AG04450 (cell line): Measurements from ENCODE around the gene SLC43A2. TPM values are rescaled to one million over a fixed set of nuclear protein-coding genes. Genes with fewer than 3 reads are reported as not detected.
"Not testable (repeated sequence)": the region's sequence is repeated elsewhere in the genome, so short reads cannot be mapped to it uniquely, and the experiment has no call there.

Experiments
- CTCF ChIA-PET: fragments of 300-600, 350-600 bp; formaldehyde crosslinking; extraction: SDS; loops from one replicate; lab custom pipeline; 2022; ENCODE audit warnings: antibody characterized with exemption, inconsistent platforms; lab: Charles Lee
- POLR2A ChIA-PET: fragments of 350-600 bp; formaldehyde crosslinking; extraction: SDS; loops from one replicate; lab custom pipeline; 2021; ENCODE audit warnings: antibody characterized with exemption, inconsistent platforms; lab: Yijun Ruan, JAX
- DNase-seq: peaks from one replicate; pipeline ENCODE4 v3.0.0-alpha.2; 2011; ENCODE audit warnings: low read depth, low spot score
- H3K27ac ChIP-seq: one replicate; pipeline ENCODE4 v1.5.1; 2012; ENCODE audit warnings: low read depth, low read length, control low read depth
- H3K27me3 ChIP-seq: one replicate; pipeline ENCODE4 v1.6.0; 2012; ENCODE audit warnings: low read length; ENCODE audit not compliant: control insufficient read depth, insufficient read depth
- H3K4me3 ChIP-seq: 2 replicates; pipeline ENCODE4 v1.5.1; 2011; ENCODE audit warnings: mild to moderate bottlenecking, low read depth, low read length, control low read depth
- H3K9me3 ChIP-seq: 2 replicates; pipeline ENCODE4 v1.5.1; 2012; ENCODE audit warnings: low read length; ENCODE audit not compliant: control insufficient read depth, insufficient read depth
- polyA minus RNA-seq: library from RNA; depleted of rRNA, polyadenylated mRNA; stranded (reverse); fragments of >200 nt; gene quantifications from 2 replicates; pipeline ENCODE4 v1.2.3, GENCODE V29; 2011; rRNA and poly(A)+ RNA removed
- polyA plus RNA-seq: library from polyadenylated mRNA; depleted of rRNA; stranded (reverse); fragments of >200 nt; gene quantifications from 2 replicates; pipeline ENCODE4 v1.2.3, GENCODE V29; 2011; rRNA removed
- TF ChIP-seq, protein P1 (sequence below): IDR thresholded peaks from 2 replicates; pipeline ENCODE4 v1.5.1; 2011; ENCODE audit warnings: low read depth, low read length, control low read depth, inconsistent platforms

Gene SLC43A2
- polyA plus RNA-seq, result 5.3 and 6.8 TPM in 2 replicates
- polyA minus RNA-seq, result 10.6 and 14.3 TPM in 2 replicates

- CTCF ChIA-PET, result interaction anchor here (3.4 kb wide), 1 partner anchor 54 kb away, joined by 43 read pairs; no protein-coding TSS in a partner anchor
- POLR2A ChIA-PET, result interaction anchor here (0.6 to 1.7 kb wide), 6 partner anchors 13 to 88 kb away, joined by 3 to 8 read pairs (median 3); no protein-coding TSS in a partner anchor
- no peak for DNase-seq
- peaks cover 7% of the 10 kb centered on the region for H3K27me3 ChIP-seq
- H3K4me3 ChIP-seq, result peak within 1 kb of the TSS; percentile 78
- H3K9me3 ChIP-seq, result no peaks in the 10 kb centered on the region; the same call in 1 of the 2 replicates
- no peak within 1 kb of the TSS for H3K27ac ChIP-seq
- TF ChIP-seq, protein P1, sequence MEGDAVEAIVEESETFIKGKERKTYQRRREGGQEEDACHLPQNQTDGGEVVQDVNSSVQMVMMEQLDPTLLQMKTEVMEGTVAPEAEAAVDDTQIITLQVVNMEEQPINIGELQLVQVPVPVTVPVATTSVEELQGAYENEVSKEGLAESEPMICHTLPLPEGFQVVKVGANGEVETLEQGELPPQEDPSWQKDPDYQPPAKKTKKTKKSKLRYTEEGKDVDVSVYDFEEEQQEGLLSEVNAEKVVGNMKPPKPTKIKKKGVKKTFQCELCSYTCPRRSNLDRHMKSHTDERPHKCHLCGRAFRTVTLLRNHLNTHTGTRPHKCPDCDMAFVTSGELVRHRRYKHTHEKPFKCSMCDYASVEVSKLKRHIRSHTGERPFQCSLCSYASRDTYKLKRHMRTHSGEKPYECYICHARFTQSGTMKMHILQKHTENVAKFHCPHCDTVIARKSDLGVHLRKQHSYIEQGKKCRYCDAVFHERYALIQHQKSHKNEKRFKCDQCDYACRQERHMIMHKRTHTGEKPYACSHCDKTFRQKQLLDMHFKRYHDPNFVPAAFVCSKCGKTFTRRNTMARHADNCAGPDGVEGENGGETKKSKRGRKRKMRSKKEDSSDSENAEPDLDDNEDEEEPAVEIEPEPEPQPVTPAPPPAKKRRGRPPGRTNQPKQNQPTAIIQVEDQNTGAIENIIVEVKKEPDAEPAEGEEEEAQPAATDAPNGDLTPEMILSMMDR, result no peak
Measured at GRCh38 chr17:1627982-1628855, at the start of gene SLC43A2. Gene SLC43A2 (minus strand): TSS chr17:1628834. CDS start chr17:1627874, 960 bp downstream.

- ChIA-PET CTCF (no interaction called here), POLR2A (no interaction called here)
- H3K27me3 ChIP-seq, result no peaks in the 10 kb centered on the region
- H3K27ac ChIP-seq, result no peak overlapping the region
- TF ChIP-seq, protein P1, result no peak
- H3K4me3 ChIP-seq, result no peak overlapping the region
- no peaks in the 10 kb centered on the region for H3K9me3 ChIP-seq
- DNase-seq, result no peak
Measured at GRCh38 chr17:1676401-1676800, 47.8 kb upstream of the SLC43A2 start.

- Histone ChIP-seq H3K4me3 (no peak overlapping the region), H3K9me3 (no peaks in the 10 kb centered on the region), H3K27me3 (no peaks in the 10 kb centered on the region), H3K27ac (peak overlapping the region; percentile 11)
- POLR2A ChIA-PET, result no interaction called here
- CTCF ChIA-PET, result no interaction called here
- TF ChIP-seq, protein P1, result no peak
- no peak for DNase-seq
Measured at GRCh38 chr17:1673041-1673785, 44.6 kb upstream of the SLC43A2 start.

GRCh38 chr17:1663934-1664333 lies 35.3 kb upstream of the SLC43A2 start:
- H3K4me3 ChIP-seq, H3K27me3 ChIP-seq, POLR2A ChIA-PET, DNase-seq, H3K9me3 ChIP-seq, H3K27ac ChIP-seq: not testable (repeated sequence)
- CTCF ChIA-PET, result interaction anchor here (1.6 to 3.0 kb wide), 3 partner anchors 14 to 90 kb away, joined by 6 to 18 read pairs (median 11); partner anchors contain the start of gene RILP

DNA sequence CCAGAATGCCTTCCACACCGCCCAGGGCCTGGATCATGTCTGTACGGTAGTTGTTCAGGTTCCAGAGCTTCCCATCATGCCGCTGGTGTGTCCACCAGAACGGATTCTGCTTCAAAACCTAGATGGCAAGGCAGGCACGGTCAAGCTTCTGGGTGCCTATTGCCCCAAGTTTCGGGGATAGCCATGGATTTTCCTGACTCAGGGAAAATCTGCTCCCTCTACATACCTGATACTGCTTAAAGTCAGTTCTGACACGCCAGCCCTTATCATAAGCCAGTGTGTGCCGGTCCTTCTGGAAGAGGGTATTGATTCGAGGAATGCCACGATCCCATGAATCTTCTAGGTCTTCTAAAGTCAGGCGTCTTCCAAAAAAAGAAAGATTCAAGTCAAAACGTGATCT lies 32.4 kb upstream of the SLC43A2 start:
- CTCF ChIA-PET, result interaction anchor here (0.7 to 1.3 kb wide), 2 partner anchors 9 to 13 kb away, joined by 4 to 6 read pairs; no protein-coding TSS in a partner anchor
- H3K4me3 ChIP-seq, result no peak overlapping the region
- no peaks in the 10 kb centered on the region for H3K27me3 ChIP-seq
- no peak overlapping the region for H3K27ac ChIP-seq
- POLR2A ChIA-PET, result interaction anchor here (0.8 to 1.3 kb wide), 2 partner anchors 12 to 53 kb away, joined by 3 read pairs; partner anchors contain the start of gene RILP
- TF ChIP-seq, protein P1, result no peak
- H3K9me3 ChIP-seq, result no peaks in the 10 kb centered on the region
- DNase-seq, result no peak
